RCC 7860 (cell line): ENCODE results near the gene ACLY.
"Not testable (repeated sequence)": the region's sequence is repeated elsewhere in the genome, so short reads cannot be mapped to it uniquely, and the experiment has no call there.

Experiments
- DNase-seq: peaks from one replicate; pipeline ENCODE4 v3.0.0-alpha.2; 2015; ENCODE audit warnings: low spot score
- FAIRE-seq: peaks from 2 replicates; lab custom pipeline; 2012; peaks lifted over from hg19 to GRCh38; lab: Jason Lieb, UNC

Gene ACLY

GRCh38 chr17:41941168-41941567, 22.4 kb upstream of the ACLY start:
- FAIRE-seq (no peak), DNase-seq (no peak)

DNA sequence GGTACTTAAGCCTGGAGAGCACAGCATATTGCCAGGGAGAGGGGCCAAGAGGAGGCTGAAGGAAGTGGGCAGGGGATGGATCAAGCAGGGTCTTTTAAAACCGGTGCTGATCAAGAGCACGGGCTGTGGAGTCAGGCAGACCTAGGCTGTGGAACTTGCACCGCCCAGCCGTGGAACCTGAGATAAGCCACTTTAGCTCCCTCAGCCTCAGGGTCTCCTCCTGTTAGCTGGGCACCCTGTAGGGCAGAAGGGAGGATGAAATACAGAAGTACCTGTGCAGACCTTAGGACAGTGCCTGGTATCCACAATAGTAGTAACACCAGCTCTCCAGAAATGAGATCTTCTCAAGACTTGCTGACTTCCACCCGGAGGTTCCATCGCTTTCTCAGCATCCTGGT, 20.9 kb upstream of the ACLY start:
- DNase-seq = no peak
- FAIRE-seq = no peak

- FAIRE-seq (no peak), DNase-seq (no peak)
These were observed 20.4 kb upstream of the ACLY start for GRCh38 chr17:41939044-41939692.

GRCh38 chr17:41937970-41938954, 19.5 kb upstream of the ACLY start:
- FAIRE-seq = no peak
- DNase-seq = no peak

DNA sequence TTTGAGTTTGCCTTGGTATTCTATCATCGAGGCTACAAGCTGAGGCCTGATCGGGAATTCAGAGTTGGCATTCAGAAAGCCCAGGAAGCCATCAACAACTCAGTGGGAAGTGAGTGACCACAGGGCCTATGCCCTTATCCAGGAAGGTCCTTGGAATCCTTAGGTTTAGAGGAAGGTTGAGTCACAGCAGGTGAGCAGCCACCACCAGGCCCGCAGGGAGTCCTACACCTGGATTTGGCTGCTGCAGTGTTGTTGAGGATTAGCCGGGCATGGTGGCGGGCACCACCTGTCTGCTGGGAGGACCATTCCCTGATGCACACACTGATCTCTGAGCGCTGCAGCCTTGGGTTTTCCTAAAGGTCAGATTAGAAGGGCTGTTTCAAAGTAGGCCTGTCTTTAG, 16.9 kb upstream of the ACLY start:
- DNase-seq (no peak), FAIRE-seq (no peak)

DNA sequence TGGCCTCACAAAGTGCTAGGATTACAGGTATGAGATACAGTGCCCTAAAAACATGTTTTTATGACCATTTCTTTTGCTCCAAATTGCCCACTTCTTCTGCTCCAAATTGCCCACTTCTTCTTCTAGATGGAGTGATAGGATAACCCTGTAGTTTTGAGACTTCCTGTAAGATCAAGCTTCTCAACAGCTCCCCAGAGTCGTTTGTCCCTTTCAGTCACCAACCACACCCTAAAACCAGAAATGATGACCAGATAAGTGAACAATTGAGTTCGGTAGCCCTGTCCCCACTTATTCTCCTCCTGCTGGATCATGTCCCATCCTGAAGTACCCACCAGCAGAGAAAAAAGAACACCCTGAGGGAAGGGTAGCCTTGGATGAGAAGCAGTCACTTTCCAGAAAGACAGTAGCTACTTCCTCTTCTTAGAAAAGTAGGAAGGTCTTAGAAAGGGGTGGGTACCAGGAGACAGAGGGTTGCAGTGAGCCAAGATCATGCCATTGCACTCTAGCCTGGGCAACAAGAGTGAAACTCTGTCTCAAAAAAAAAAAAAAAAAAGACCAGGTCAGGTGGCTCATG, 14.2 kb upstream of the ACLY start:
- no peak for FAIRE-seq
- DNase-seq = no peak

DNA sequence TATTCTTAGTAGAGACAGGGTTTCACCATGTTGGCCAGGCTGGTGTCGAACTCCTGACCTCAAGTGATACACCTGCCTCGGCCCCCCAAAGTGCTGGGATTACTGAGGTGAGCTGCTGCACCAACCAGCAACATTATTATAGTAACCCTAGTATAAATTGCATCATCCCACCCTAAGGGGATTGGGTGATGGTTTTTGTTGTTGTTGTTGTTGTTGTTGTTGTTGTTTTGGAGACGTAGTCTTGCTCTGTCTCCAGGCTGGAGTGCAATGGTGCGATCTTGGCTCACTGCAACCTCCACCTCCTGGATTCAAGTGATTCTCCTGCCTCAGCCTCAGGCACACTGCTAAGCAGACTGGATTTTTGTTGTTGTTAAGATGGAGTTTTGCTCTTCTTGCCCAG, 13.0 kb upstream of the ACLY start:
- not testable (repeated sequence) for FAIRE-seq, DNase-seq

DNA sequence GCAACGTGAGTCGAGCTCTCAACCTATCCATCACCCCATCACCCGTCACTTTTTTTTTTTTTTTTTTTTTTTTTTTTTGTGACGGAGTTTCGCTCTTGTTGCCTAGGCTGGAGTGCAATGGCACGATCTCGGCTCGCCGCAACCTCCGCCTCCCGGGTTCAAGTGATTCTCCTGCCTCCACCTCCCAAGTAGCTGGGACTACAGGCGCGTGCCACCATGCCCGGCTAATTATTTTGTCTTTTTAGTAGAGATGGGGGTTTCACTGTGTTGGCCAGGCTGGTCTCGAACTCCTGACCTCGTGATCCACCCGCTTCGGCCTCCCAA, 12.0 kb upstream of the ACLY start:
- not testable (repeated sequence) for FAIRE-seq, DNase-seq

GRCh38 chr17:41930009-41930832, 11.5 kb upstream of the ACLY start, which contains the start of gene ODAD4:
ODAD4 (plus strand) TSS chr17:41930617; CDS start chr17:41930724, 107 bp downstream.
- FAIRE-seq (peak; percentile 86), DNase-seq (peak; percentile 97)

DNA sequence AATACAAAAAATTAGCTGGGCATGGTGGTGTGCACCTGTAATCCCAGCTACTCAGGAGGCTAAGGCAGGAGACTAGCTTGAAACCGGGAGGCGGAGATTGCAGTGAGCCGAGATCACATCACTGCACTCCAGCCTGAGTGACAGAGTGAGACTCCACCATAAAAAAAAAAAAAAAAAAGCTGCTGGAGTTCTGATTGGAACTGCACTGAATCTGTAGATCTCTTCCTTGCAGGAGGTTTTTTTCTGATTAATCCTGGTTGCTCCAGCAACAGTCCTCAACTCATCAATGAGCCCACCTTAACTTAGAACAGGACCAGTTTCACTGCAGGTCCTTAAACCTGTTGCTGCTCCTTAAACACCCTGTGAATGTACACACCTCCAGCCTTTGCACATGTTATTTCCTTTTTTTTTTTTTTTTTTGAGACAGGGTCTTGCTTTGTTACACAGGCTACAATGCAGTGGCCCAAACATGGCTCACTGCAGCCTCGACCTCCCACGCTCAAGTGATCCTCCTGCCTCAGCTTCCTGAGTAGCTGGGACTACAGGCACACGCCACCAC, 10.0 kb upstream of the ACLY start:
- FAIRE-seq (no peak), DNase-seq (no peak)

DNA sequence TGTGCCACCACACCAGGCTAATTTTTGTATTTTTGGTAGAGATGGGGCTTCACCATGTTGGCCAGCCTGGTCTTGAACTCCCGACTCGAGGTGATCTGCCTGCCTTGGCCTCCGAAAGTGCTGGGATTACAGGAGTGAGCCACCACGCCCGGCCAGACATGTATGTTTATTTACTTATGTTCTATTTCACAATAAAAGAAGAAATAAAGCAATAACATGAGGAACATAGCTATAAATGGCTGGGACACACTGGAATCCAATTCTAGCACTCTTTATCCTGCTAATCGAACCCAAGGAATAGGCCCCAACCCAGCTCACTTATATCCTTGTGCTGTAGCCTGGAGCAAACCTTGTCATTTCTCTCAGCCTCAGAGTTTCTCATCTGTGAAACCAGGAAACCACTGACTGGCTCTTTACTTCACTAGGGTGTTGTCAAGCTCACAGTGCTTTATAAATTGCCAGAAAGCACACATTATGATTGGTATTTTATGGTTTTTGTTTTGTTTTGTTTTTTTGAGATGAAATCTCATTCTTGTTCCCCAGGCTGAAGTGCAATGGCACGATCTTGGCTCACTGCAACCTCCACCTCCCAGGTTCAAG, 7.3 kb upstream of the ACLY start:
- FAIRE-seq = no peak
- no peak for DNase-seq

GRCh38 chr17:41920580-41920955, 1.8 kb upstream of the ACLY start:
- FAIRE-seq (no peak), DNase-seq (no peak)

DNA sequence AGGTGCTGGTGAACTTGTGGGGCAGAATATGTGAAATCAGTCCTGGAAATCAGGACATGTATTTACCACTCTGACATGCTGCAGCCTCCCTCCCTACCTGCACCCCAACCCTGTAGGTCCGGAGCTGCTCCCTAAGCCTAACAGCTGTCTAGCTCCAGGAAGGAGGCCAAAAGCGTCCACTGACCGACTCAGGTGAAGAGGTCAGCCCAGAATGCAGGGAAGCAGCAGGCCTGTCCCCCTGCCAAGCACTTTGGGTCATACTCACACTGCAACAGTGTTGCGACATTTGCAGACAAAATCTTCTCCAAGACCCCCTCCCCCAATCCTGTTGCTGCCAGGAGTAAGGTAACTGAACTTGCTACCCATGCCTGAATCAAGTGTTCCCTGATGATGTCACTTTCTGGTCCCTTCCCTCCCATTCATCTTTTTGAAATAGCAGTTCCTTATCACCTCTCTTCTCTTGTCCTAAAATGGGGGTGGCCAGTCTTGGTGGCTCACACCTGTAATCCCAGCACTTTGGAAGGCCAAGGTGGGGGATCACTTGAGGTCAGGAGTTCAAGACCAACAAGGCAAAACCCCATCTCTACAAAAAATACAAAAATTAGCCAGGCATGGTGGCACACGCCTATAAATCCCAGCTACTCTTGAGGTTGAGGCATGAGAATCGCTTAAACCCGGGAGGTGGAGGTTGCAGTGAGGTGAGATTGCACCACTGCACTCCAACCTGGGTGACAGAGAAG, 1.3 kb upstream of the ACLY start:
- FAIRE-seq (no peak), DNase-seq (no peak)

DNA sequence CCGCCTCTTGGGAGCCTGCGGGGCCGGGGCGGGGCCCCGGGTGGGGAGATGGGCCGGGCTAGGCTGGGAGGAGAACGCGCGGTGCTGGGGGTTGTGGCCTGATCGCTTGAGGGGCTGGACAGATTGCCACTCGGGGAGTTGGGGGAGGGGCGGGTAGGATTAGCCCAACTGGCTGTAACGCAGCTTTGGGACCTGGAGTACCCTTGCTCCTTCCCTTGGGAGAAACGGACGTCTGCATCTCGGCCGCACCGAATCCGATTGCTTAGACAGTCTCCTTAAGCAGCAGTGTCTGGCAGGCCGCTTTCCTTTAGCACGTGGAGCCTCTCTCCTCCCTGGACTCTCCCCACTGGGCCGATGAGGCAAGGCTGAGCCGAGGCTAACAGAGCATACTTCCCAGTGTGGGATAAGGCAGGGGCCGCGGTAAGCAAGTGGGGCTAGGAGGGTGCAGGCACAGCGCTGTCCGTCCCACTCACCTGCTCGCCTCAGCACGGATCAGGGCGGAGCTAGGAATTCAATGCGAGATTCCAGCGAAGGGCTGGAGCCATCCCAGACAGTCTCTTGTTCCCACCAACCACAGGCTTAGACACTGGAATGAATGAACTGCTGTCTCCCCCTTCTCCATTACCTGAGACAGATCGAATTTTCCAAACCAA, 540 bp upstream of the ACLY start:
- peak; percentile 11 for DNase-seq
- FAIRE-seq = no peak

GRCh38 chr17:41917679-41918313, 955 bp downstream of the ACLY start:
- no peak for FAIRE-seq
- DNase-seq = peak; percentile 26

DNA sequence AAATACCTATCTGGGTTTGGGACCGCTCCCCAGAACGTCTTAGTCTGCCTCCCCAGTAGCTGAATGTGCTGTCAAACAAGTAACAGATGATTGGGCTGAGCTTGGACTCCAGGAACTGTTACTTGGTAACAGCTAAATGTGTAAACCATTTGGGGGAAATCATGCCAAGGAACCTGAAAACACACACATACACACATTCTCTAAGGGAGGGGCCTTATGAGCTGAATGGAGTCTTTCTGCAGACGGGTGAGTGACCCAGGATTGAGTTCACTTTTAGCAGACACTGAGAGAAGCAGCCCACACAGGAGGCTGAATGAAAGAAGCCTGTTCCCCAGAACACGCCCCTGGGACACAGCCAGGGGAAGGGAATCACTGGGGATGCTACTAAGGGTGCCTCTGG, 1.6 kb downstream of the ACLY start:
- peak; percentile 61 for FAIRE-seq
- peak; percentile 64 for DNase-seq

GRCh38 chr17:41915566-41915965, 3.2 kb downstream of the ACLY start:
- DNase-seq (no peak), FAIRE-seq (no peak)

GRCh38 chr17:41915020-41915419, 3.7 kb downstream of the ACLY start:
- FAIRE-seq (no peak), DNase-seq (no peak)

GRCh38 chr17:41914358-41914766, 4.4 kb downstream of the ACLY start:
- DNase-seq (no peak), FAIRE-seq (no peak)
